Measurements from ENCODE around the gene HERC2.
"Not testable (repeated sequence)": the region's sequence is repeated elsewhere in the genome, so short reads cannot be mapped to it uniquely, and the experiment has no call there.

HERC2 gene, protein sequence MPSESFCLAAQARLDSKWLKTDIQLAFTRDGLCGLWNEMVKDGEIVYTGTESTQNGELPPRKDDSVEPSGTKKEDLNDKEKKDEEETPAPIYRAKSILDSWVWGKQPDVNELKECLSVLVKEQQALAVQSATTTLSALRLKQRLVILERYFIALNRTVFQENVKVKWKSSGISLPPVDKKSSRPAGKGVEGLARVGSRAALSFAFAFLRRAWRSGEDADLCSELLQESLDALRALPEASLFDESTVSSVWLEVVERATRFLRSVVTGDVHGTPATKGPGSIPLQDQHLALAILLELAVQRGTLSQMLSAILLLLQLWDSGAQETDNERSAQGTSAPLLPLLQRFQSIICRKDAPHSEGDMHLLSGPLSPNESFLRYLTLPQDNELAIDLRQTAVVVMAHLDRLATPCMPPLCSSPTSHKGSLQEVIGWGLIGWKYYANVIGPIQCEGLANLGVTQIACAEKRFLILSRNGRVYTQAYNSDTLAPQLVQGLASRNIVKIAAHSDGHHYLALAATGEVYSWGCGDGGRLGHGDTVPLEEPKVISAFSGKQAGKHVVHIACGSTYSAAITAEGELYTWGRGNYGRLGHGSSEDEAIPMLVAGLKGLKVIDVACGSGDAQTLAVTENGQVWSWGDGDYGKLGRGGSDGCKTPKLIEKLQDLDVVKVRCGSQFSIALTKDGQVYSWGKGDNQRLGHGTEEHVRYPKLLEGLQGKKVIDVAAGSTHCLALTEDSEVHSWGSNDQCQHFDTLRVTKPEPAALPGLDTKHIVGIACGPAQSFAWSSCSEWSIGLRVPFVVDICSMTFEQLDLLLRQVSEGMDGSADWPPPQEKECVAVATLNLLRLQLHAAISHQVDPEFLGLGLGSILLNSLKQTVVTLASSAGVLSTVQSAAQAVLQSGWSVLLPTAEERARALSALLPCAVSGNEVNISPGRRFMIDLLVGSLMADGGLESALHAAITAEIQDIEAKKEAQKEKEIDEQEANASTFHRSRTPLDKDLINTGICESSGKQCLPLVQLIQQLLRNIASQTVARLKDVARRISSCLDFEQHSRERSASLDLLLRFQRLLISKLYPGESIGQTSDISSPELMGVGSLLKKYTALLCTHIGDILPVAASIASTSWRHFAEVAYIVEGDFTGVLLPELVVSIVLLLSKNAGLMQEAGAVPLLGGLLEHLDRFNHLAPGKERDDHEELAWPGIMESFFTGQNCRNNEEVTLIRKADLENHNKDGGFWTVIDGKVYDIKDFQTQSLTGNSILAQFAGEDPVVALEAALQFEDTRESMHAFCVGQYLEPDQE (N-terminal part only)

DNA sequence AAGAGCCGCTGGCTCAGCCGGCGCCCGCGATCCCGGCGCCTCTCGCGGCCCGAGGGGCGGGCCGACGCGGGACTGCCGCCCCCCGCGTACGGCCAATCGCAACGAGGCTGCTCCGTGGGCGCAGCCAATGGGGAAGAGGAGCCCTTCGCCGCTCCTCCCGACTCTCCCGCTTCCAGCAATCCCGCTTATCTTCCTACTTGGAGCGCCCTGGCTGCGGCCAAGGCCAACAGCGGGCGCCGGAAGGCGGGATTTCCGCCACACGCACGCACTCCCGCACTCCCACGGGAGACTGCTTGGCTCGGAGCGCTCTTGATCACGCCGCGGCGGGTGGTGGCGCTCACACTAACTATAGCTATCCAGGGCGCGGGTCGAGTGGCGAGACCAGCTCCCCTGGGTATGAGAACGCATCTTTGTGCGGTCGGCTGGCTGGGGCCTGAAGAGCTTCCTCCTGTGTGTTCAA, at the start of gene HERC2:
HERC2 (minus strand) TSS at position 51 of the 460 bp plus-strand sequence. CDS start 746 bp downstream, outside the sequence.
- DNase-seq (ENCODE audit: low spot score), result not testable (repeated sequence)

DNA sequence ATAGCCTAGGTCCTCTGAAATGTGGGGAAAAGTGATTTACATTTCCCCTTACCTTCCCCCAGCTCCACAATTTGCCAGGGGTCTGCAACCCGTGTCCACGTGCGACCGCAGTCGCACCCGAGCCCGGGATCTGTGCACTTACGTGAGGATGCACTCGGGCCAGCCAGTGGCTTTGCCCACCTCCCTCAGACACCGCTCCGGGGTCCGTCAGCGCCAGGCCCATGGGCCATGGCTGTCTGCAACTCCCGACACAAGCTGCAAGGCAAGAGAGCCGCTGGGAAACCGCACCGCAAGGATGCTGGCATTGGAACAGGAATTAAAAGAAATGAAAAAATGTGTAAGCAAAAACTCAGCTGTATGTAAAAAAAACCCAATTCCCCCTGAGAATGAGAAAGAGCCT, 43.5 kb upstream of the HERC2 start:
- DNase-seq (ENCODE audit: low spot score), result not testable (repeated sequence)

DNA sequence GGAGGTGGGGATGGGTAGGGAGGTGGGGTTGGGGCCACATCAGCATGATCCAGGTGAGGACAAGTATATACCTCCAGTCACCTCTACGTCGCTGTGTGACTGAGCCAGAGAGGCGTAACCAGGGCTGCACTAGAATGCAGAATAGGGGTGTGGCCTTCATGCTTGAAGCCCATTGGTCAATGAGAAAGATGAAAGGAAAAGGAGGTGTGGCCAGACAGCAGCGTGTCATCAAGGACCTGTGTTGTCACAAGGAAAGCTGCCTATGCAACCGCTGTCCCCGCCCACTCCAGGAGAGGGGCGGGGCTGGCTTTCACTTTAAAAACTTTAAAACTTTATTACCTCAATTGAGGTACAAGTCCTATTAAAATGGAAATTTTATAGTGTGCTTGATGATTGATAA, 36.0 kb upstream of the HERC2 start, which contains the start of gene GOLGA6L24:
GOLGA6L24 (minus strand) TSS at position 101 of the 400 bp plus-strand sequence; CDS start at position 40, 61 bp downstream.
- not testable (repeated sequence) for DNase-seq (ENCODE audit: low spot score)

DNA sequence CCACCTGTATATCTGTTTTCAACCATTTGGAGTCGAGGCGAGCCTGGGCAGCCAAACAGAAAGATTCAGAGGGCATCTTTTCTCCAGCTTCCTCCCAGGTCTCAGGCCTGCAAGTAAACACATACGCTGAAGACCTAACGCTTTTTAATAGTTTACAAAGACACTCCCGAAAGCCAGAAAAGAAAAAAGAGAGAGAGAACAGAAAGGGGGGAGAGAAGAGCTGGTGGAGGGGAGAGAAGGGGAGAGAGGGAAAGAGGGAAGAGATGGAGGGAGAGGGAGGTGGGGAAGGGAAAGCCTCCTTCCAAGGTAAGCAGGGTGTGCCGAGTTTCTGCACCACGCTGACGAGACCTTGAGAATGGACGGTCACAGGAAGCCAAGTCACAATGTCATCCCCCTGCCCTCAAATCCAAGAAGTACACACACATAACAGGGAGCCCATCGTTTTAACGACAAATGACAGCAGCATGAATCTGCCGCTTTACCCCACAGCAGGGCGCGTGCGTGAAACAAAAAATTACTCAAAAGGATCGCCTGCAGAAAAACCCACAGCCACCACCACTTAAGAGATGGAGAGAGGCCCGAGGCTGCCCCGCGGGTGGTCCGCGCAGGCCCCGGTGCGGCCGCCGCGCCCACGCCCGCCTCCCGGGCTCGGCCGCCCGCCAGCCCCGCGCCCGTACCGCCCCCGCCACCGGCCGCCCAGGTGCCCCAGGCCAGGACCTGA, 461 bp downstream of the HERC2 start:
- peak; percentile 8 for DNase-seq (ENCODE audit: low spot score)

DNA sequence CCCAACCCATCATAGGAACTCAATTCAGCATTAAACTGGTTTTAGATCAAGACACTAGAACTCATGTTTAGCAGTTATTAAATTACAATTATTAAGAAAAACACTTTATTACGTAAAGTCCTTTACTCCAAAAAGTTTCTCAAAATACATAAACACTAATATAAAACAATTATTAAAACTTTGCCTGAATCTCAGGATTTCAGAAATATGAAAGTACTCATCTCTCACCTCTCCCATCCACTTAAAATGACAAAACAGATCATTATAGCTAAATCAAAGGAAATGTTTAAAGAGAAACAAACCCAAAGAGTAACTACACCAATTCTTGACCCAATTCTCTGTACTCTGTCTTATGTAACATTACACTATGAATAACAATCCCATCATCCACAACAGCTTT, 2.3 kb downstream of the HERC2 start:
- not testable (repeated sequence) for DNase-seq (ENCODE audit: low spot score)

DNA sequence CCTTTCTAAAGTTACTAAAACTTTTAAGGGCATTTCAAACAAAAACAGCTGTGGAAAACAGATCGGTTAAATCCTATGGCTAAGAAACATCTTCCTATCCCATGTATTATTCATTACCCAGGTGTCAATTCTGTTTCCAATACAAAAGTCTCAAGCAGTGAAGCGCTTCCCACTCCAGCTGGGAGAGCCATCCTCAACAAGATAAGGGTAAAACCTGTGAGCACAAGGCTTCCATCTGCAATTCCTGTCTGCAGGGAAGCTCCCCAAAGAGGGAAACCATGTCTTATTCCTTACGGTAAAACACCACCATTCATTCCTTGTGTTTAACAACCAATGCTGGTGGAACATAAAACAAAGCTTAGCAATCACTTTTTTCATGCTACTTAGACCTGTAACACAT, 3.2 kb downstream of the HERC2 start:
- not testable (repeated sequence) for DNase-seq (ENCODE audit: low spot score)

DNA sequence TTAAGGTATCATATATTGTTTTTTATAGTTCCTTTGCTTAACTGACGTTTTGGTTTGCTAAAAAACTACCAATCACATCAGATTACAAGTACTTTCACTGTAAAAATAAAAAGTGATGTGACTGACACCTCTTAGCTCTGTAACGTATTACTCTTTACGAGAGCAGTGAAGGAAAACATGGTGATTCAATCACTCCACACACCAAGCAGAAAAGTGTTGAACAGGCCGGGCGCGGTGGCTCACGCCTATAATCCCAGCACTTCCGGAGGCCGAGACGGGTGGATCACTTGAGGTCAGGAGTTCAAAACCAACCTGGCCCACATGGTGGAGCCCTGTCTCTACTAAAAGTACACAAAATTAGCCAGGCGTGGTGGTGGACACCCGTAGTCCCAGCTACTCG, 3.9 kb downstream of the HERC2 start:
- not testable (repeated sequence) for DNase-seq (ENCODE audit: low spot score)

DNA sequence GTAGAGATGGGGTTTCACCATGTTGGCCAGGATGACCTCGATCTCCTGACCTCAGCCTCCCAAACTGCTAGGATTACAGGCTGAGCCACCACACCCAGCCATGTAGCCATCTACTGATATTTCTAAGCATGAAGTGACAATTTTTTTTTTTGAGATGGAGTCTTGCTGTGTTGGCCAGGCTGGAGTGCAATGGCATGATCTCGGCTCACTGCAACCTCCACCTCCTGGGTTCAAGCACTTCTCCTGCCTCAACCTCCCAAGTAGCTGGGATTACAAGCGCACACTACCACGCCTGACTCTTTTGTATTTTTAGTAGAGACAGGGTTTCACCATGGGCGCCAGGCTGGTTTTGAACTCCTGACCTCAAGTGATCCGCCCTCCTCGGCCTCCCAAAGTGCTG, 5.0 kb downstream of the HERC2 start:
- DNase-seq (ENCODE audit: low spot score), result not testable (repeated sequence)

DNA sequence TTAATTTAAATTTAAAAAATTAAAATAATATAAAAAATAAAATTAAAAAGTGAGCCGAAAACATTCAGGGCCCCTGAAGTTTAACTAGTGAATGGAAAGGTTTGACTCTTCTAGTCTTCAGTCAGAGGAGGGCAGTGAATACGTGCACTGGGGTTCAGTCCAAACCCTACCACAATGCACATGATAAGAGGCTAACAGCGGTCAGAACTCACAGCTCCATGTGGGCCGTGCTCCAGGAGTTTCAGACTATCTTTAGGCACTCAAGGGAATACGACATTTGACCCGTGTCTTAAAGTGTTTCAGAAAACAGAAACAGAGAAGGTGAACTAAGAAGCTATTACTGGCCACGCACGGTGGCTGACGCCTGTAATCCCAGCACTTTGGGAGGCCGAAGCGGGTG, 11.5 kb downstream of the HERC2 start:
- DNase-seq (ENCODE audit: low spot score), result not testable (repeated sequence)

DNA sequence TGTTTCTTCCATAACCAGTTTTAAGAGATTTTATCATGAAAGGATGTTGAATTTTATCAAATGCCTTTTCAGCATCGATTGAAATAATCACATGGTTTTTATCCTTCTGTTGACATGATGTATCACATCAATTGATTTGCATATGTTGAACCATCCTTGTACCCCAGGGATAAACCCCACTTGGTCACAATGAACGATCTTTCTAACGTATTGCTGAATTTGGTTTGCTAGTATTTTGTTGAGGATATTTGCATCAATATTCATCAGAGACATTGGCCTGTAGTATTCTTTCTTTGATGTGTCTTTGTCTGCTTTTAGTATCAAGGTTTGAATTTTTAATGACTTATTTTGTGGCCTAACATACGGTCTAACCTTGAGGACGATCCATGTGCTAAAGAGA, 13.3 kb downstream of the HERC2 start:
- DNase-seq (ENCODE audit: low spot score), result not testable (repeated sequence)

DNA sequence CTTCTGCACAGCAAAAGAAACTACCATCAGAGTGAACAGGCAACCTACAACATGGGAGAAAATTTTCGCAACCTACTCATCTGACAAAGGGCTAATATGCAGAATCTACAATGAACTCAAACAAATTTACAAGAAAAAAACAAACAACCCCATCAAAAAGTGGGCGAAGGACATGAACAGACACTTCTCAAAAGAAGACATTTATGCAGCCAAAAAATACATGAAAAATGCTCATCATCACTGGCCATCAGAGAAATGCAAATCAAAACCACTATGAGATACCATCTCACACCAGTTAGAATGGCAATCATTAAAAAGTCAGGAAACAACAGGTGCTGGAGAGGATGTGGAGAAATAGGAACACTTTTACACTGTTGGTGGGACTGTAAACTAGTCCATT, 16.3 kb downstream of the HERC2 start:
- DNase-seq (ENCODE audit: low spot score), result not testable (repeated sequence)

DNA sequence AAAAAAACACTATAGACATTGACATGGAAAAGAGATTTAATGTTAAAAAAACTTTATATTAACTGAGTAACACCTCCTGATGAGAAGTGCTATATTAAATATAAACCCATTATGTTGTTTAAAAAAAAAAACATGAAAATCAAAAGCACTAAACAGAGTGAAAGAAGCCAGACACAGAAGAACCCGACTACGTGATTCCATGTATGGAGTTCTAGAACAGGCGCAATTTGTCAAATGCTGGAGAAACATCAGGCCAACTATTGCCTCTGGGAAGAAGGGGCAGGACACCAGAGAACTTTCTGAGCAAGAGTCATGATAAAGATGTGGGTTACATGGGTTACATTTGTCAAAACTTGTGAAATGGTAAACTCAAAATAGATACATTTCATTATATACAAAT, 24.5 kb downstream of the HERC2 start:
- DNase-seq (ENCODE audit: low spot score), result not testable (repeated sequence)

DNA sequence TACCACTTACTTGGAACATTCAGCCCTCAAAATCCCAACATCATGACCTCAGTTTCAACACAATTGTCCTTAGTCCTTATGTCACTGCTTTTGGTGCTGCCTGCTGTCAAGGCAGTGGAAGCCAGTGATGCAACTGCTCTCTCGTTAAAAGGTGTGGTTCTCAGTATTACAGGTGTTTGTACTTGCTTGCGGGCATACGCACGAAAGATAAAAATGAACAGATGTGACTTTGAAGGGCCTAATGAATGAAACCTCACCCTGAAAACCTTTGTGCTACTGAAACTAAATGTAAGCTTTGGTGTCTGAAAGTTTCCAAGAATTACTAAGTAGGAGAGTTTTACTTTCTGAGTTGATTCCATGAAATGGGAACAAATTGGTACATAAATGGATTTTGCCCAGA, 25.2 kb downstream of the HERC2 start:
- not testable (repeated sequence) for DNase-seq (ENCODE audit: low spot score)

DNA sequence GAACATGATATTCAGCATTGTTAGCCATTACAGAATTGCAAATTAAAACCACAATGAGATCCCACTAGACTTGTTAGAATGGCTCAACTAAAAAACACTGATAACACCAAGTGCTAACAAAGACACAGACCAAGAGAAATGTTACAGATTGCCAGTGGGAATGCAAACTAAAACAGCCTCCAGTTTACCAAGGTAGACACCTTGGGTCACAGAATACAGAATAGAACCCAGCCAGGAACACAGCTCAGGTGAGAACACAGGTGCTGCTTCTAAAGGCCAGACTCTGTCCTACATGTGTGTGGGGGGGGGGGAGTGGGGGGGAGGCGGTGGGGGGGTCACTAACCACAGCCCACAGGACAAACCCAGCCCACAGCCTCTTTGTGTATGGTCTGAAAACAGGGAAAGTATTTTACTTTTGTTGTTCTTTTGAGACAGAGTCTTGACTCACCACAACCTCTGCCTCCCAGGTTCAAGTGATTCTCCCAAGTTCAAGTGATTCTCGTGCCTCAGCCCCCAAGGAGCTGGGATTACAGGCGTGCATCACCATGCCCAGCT, 26.9 kb downstream of the HERC2 start:
- DNase-seq (ENCODE audit: low spot score), result not testable (repeated sequence)

DNA sequence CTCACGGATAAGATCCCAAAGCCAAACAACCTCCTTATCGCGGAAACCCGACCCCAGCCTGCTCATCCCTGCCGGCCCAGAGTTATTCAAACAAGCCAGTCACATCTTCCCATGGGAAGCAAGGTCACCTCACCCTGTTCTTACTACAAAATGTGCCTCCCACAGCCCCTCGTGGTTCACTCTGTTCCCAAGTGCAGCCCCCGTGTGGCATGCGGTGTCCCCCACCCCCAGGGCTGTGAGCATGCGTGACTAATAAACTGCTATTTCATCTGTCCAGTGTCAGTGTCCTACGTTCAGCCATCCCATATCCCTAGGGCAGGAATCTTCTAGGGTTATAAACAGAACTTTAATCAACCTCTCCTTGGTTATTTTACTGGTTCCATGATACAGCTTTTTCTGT, 27.4 kb downstream of the HERC2 start:
- not testable (repeated sequence) for DNase-seq (ENCODE audit: low spot score)

DNA sequence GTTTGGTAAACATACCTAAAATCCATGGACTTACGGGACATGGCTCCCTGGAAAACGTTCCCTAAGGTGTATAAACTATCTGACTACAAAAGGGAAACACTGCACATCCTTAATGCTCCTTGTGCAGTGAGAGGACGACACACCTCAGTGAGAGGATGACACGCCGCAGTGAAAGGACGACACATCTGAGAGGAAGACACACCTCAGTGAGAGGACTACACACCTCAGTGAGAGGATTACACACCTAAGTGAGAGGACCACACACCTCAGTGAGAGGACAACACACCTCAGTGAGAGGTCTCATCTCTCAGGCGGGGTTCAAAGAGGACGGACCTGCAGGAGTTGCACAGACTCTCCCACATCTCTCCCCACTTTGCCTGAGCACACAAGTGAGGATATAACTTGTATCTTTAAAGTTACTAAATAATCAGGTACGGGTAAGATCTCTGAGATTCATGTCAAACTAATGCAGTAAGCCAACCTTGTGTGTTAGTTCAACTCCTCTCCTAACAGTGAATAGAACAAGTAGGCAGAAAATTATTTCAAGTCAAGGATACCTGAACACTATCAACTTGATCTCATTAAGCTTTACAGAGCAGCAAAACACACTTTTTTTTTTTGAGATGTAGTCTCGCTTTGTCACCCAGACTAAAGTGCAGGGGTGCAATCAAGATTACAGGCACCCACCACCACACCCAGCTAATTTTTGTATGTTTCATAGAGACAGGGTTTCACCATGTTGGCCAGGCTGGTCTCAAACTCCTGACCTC, 32.1 kb downstream of the HERC2 start:
- DNase-seq (ENCODE audit: low spot score), result no peak

DNA sequence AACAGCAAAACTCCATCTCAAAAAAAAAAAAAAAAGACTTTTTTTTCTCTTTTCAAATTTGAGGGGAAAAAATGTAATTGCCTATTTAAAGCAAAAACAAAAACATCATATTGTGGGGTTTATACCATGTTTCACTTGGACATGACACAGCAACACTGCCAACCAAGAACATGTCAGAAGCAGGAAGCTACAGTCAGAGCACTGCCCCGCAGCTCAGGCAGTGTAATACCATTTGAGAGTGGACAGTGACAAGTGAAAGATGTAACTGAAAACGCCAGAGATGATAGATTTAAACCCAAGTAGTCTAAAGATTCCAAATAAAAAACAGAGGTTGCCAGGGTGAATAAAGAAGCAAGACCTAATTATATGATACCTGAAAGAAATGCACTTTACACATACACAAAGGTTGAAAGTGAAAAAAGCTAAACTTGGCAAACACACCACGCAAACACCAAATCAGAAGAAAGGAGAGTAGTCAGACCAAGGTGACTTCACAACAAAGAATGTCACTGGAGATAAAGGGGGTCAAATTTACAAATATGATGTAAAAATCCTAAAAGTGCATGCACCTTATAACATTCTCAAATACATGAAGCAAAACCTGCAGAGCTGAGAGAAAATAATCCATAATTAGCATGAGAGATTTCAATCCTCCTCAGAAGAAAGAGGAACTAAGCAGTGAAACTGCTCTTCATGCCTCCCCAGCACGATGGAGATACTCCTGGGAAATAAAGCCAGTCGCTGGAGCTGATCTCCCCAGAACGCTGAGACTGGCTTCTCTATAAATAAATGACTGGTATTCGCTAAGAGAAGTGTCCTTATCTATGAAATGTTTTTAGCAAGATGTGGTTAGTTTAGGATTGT, 32.9 kb downstream of the HERC2 start:
- DNase-seq (ENCODE audit: low spot score), result not testable (repeated sequence)

DNA sequence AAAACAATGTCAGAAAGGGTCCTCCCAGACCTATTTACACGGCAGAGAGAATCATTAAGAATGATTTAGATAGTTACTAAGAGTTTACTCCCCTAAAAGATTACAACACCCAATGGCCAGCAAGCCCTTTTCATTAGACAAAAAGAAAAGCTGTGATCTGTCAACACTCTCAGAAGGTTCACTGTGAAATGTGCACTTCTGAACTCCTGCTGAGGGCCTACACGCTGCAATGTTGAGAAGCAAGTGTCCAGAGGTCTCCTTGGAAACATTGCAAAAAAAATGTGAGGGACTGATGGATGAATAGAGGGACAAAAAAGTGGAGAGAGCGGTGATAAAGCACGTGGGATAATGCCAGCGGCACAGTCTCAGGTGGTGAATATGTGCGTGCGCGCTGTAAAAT, 35.3 kb downstream of the HERC2 start:
- DNase-seq (ENCODE audit: low spot score), result not testable (repeated sequence)

DNA sequence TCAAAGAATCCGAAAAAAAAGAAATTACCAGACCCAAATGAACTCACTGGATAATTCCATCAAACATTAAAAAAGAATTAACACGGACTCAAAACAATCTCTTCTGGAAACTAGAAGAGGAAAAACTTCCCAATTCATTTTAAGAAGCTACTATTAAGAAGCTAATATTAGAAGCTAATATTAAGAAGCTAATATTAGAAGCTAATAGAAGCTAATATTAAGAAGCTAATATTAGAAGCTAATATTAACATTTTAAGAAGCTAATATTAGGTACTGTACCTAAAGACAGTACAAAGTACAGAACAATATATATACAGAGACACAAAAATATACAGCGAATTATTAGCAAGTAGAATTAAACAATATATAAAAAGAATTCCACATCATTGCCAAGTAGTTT, 35.9 kb downstream of the HERC2 start:
- DNase-seq (ENCODE audit: low spot score), result no peak
